Stimulated activated naive CD8-positive, alpha-beta T cell treated with anti-CD3 and anti-CD28 coated beads, Interleukin-15, Interleukin-2, amounts not matched to agents 100 U/mL and 50 U/mL, for 24 hours (primary cell): ENCODE data around the gene CSF2RB.
"Not testable (repeated sequence)": the region's sequence is repeated elsewhere in the genome, so short reads cannot be mapped to it uniquely, and the experiment has no call there.

Source experiments
- ATAC-seq: fragments of 150-1000 bp; cut with Tn5 transposase; one replicate; pipeline ENCODE4 v1.10.0; 2021
- DNase-seq: peaks from one replicate; pipeline ENCODE4 v3.0.0; 2021

The CSF2RB gene

GRCh38 chr22:36968249-36968964 lies 55.0 kb downstream of the CSF2RB start:
- ATAC-seq, result no peak

DNA sequence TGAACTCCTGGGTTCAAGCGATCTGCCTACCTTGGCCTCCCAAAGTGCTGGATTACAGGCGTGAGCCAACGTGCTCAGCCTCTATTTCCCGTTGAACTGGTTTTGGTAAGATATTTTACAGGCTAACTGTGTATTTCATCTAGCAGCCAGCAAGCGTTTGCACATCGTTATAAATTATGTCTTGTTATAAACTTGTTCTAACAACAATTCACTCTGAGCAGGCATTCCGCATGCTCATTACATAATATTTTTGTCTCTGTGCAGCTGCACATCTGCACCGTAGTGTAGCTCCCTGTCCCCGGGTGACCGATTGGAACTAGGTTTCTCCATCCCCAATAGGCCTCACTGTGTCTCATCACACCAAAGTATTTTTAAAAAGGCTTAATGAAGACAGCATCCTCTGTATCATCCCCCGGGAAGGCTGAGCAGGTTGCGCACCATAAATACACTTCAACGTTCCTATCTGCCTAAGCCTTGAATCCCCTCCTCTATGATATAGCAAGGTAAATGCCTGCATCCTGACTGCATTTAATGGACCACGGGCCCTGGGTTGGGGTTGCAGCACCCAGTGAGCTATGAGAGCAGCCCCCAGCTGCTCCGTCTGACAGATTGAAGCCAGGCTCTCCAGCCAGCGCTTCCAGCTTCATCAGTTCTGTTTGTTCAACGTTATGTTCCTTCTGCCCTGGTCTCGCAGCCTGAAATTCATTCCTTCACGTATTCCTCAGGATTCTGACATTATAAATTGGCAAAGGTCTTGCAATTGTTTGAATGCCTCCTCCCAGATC lies 58.1 kb downstream of the CSF2RB start:
- ATAC-seq, result no peak
- DNase-seq, result no peak

More at GRCh38 chr22:36968249-36968964, 55.0 kb downstream of the CSF2RB start:
- DNase-seq, result no peak

GRCh38 chr22:36976606-36977005 lies 63.2 kb downstream of the CSF2RB start:
- no peak for ATAC-seq
- DNase-seq, result no peak

DNA sequence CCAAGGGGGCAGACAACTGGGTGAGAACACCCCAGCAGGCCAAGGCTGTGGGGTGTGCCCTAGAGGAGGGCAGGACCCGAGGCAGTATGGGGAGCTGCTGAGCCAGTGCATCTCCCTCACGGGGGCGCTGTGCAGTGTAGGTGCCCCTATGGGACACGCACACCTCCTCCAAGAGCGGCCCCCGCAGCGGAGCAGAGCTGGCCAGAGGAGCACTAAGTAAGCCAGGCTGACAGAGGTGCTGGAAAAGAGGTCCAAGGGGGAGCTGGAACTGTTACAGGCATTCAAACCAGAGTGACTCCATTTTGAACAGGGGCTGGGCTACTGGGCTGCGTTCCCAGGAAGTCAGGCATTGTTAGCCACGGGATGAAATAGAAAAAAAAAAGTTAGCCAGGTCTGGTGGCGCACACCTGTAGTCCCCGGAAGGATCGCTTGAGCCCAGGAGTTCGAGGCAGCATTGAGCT lies 64.0 kb downstream of the CSF2RB start:
- peak; percentile 97 for ATAC-seq
- DNase-seq, result peak; percentile 90

GRCh38 chr22:36977947-36978660 lies 64.7 kb downstream of the CSF2RB start:
- peak; percentile 92 for DNase-seq

DNA sequence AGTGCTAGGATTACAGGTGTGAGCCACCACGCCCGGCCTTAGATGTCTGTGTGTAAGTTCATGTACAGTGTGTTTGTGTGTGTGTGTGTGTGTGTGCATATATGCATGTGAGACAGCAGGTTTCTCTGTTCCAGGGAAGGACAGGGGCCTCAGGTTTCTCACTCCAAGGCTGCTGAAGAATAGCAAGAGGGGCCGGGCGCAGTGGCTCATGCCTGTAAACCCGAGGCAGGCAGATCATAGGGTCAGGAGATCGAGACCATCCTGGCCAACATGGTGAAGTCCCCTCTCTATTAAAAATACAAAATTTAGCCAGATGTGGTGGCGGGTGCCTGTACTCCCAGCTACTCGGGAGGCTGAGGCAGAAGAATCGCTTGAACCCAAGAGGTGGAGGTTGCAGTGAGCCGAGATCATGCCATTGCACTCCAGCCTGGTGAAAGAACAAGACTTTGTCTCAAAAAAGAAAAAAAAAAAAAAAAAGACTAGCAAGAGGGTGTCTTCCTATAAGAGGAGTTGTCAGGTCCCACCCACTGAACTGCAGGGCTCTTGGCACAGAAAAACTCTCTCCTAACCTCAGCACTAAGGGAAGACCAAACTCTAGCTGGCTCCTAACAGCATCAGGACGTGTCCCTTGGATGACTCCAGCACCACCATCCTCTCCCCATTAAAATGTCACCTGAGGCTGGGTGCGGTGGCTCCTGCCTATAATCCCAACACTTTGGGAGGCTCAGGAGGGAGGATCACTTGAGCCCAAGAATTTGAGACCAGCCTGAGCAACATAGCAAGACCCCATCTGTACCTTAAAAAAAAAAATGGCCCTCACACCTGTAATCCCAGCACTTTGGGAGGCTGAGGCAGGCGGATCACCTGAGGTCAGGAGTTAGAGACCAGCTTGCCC lies 65.8 kb downstream of the CSF2RB start:
- no peak for DNase-seq
- ATAC-seq, result no peak

More at GRCh38 chr22:36977947-36978660, 64.7 kb downstream of the CSF2RB start:
- peak; percentile 77 for ATAC-seq

GRCh38 chr22:36981247-36981775 lies 67.9 kb downstream of the CSF2RB start:
- DNase-seq, result no peak
- no peak for ATAC-seq

- ATAC-seq, result no peak
- DNase-seq, result no peak
Measured at GRCh38 chr22:36982136-36982535, 68.7 kb downstream of the CSF2RB start.

DNA sequence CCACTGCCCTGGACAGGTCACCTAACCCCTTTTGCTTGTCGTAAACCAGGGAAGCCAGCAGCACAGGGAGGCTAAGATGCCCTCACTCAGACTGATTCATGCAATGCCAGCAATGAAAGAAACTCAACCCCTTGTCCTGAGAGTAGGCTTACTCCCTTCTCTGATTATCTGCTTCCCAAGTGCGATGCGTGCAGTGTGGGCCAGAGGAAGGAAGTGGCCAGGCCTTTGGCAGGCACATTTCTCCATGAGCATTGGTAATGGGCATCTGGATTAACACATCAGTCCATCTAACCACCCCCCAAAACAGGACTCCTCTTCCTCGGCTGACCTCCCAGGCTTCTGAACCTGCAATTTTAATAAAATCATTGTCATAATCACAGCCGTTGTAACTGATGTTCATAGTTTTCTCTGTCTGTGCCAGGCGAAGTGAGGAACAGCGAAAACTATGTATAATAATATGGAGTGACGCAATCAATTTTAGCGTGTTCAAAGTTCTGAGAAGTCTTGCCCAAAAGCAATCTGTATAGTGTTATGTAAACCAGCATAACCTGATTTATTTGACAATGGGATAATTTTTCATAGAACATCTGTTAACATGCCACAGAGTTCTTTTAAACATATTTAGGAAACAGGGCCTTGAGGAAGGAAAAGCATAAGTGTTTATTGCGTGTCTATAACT lies 71.9 kb downstream of the CSF2RB start:
- DNase-seq (no peak), ATAC-seq (no peak)

DNA sequence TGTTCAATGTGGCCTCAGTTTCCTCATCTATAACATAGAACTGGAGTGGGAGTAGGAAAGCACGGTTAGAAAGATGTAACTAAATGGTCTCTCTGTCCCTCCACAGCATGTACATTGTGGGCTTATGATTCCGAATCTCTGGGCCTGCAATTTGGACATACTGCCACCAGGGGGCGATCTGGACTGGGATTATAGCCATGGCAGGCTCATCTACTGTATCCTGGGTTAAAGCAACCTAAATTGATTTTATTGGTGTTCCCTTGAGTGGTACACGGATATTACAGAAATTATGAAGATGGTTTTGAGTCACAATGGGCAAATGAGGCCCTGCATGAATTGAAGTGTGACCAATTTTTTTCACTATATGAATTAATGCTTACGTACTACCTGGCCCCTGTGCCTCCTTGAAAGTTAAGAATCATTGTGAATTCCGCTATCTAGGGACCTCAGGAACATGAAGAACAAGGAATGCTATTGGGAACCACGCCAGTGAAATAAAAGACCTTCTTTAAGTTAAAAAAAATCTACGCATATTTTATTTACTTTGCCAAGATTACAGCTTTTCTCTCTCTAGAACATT lies 72.9 kb downstream of the CSF2RB start:
- ATAC-seq, result peak; percentile 40
- peak; percentile 61 for DNase-seq

GRCh38 chr22:36988075-36988832 lies 74.8 kb downstream of the CSF2RB start:
- no peak for DNase-seq
- no peak for ATAC-seq

DNA sequence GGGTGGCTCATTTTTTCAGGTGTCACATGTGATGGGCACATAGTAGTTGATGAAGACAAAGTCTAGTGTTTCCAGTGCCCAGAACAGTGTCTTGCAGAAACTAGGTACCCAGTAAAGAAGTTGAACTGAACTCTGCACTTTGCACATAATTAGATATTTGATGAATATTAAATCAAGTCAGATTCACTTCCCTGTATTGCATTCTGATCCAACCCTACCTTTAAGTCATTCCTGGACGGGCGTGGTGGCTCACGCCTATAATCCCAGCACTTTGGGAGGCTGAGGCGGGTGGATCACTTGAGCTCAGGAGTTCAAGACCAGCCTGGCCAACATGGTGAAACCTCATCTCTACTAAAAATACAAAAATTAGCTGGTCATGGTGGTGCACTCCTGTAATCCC lies 75.6 kb downstream of the CSF2RB start:
- ATAC-seq, DNase-seq: not testable (repeated sequence)
